Mammary epithelial cell (primary cell): ENCODE measurements around the gene DMD.

Experiments
- CTCF ChIP-seq, 2 donors: IDR thresholded peaks in 1 of 2; conservative IDR thresholded peaks in 1 of 2; 2 replicates each; pipeline ENCODE4 v1.5.1; 2011 to 2012; ENCODE audit warnings: inconsistent platforms in 2 of 2, low read length in 2 of 2, mild to moderate bottlenecking in 2 of 2, control low read depth in 1 of 2, low read depth in 1 of 2; ENCODE audit not compliant: insufficient read depth in 1 of 2; ENCODE audit errors: extremely low read depth in 1 of 2
- EZH2 ChIP-seq: IDR thresholded peaks from 2 replicates; pipeline ENCODE4 v1.6.1; 2012; ENCODE audit warnings: low read length, inconsistent platforms, borderline replicate concordance

GRCh38 chrX:31854716-31855115, 1356.6 kb downstream of the DMD start:
- TF ChIP-seq CTCF (conservative IDR thresholded peaks at IDR 0.05 in 1 of 2, IDR thresholded peaks at IDR 0.05 in 1 of 2; ENCODE audit: extremely low read depth in 1 of 2, insufficient read depth in 1 of 2, low read depth in 1 of 2, low read length in 2 of 2) (no peak), EZH2 (no peak)
